Stimulated activated CD4-positive, alpha-beta T cell treated with anti-CD3 and anti-CD28 coated beads, Interleukin-2, amount 100 ng/mL, for 4 hours (primary cell): ENCODE data around the gene GOLGA6B.
A peak's percentile ranks its signal among the peaks of the same experiment; 100 is the strongest.
"Not testable (repeated sequence)": the region's sequence is repeated elsewhere in the genome, so short reads cannot be mapped to it uniquely, and the experiment has no call there.

Source experiments
- DNase-seq: peaks from one replicate; pipeline ENCODE4 v3.0.0-alpha.2; 2020; ENCODE audit warnings: low read depth

Gene GOLGA6B, protein sequence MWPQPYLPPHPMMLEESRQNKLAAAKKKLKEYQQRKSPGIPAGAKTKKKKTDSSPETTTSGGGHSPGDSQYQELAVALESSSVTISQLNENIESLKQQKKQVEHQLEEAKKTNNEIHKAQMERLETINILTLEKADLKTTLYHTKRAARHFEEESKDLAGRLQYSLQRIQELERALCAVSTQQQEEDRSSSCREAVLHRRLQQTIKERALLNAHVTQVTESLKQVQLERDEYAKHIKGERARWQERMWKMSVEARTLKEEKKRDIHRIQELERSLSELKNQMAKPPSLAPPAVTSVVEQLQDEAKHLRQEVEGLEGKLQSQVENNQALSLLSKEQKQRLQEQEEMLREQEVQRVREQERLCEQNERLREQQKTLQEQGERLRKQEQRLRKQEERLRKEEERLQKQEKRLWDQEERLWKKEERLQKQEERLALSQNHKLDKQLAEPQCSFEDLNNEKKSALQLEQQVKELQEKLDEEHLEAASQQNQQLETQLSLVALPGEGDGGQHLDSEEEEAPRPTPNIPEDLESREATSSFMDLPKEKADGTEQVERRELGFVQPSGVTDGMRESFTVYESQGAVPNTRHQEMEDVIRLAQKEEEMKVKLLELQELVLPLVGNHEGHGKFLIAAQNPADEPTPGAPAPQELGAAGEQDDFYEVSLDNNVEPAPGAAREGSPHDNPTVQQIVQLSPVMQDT

GRCh38 chr15:72654397-72654796, at the start of gene GOLGA6B:
Gene GOLGA6B (plus strand): TSS chr15:72654697. CDS start chr15:72654738, 41 bp downstream.
- DNase-seq: not testable (repeated sequence)

GRCh38 chr15:72604794-72605193, 49.7 kb upstream of the GOLGA6B start:
- no peak for DNase-seq

DNA sequence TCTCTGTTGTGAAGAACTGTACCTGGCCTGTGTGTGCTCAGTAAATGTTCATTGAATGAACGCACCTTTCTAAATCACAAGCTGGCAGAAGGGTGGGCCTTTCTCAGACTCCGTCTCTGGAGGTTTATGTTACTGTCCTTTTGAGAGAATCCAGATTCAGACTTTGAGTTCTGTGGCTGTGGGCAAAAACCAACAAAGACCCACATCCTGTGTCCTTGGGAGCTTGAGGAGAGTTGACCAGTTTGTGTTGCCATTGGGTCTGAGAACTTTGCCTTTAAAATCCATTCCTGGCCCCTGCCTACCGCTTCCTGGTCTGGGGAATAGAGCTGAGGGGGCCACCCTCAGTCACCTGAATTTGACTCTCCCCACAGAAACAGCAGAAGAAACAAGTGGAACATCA, 46.4 kb upstream of the GOLGA6B start:
- not testable (repeated sequence) for DNase-seq

GRCh38 chr15:72609862-72610261, 44.6 kb upstream of the GOLGA6B start:
- DNase-seq: no peak

DNA sequence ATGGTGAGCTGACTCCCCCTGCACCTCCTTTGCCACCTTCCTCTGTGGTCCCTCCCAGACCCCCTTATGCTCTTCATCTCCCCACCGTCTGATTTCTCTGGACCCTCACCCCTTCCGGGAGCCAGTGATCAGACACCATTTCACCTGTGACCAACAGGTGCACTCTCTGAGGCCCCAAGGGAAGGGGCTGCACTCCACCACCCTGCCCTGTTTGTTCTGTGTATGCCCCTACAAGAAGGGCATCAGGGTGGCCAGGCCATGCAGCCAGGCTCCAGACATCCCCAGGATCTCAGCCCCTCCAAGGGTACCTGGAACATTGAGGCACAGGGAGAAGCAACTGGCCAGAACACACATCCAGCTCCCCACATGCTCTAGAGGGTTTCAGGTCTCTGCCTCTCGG, 42.2 kb upstream of the GOLGA6B start:
- DNase-seq: not testable (repeated sequence)

- DNase-seq: no peak
Measured at GRCh38 chr15:72614810-72615532, 39.5 kb upstream of the GOLGA6B start.

DNA sequence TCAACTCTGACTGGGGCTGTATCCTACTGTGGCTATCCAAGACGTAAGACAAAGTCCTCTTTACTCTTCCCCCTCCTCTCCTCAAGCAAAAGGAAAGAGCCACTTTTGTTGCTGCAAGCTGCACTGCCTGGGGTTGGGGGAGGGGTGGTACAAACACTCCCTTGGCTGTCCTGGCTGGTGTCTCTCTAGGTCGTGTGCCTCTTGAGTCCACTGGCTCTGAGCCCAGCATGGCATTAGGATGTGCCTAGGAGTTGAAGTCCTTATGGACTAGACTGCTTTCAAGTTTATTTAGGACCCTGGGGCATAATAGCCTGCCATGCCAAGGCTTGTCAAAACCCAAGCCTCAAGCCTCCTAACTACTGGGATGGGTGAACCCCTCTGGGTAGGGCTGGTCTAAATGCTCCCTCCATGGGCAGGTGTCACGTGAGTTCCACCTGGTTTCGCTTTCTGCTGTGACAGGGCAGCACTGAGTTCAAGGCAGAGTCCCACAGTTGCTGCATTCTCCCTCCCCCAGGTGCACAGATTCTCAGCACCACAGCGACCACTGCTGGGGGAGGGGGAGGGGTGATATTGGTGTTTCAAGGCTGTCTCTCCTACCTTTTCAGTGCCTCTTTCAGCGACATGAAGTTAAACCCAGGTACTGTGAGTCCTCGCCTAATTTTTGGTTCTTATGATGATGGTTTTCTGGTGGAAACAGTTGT, 38.8 kb upstream of the GOLGA6B start:
- DNase-seq: not testable (repeated sequence)

DNA sequence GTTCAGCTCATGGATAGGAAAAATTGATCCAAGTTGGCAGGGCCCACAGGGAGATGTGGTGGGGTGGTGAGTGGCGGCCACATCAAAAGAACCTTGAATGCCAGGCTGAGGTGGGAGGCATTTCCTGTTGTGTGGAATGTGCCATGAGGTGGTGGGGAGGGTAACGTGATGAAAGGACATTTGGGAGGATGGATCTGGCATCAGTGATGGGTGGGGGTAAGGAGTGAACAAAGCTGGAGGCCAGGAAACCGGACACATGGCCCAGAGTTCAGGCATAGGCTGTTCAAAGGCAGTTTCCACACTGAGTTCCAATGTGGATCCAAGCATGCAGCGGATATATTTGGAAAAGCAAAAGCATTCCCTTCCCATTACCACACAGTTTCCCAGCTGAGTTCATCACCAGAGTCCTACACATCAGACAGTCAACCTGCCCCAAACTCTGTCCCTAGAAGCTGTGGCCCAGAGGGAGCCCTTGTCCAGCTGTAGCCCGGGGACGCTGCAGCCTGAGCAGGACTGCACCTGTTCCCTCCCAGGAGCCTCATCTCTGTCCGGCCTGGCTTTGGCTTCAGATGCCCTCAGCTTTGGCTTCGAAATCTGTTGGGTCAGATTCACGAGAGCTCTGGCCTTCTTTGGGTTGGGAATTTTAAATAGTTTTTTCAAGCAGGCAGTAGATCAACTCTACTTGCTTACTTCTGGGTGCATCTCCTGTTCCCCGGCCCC, 37.8 kb upstream of the GOLGA6B start:
- DNase-seq: no peak

DNA sequence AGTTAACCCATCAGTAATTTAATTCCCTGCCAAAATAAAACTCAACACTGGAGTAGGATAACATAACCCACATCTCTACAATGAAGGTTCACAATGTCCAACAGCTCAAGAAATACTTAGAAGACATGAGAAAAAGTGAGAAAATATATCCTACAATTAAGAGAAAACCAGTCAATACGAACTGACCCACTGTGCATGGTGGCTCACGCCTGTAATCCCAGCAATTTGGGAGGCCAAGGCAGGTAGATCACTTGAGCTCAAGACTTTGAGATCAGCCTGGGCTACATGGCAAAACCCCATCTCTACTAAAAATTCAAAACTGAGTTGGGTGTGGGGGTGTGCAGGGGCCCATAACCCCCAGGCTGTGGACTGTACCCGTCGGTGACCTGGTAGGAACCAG, 30.6 kb upstream of the GOLGA6B start:
- not testable (repeated sequence) for DNase-seq

- DNase-seq: not testable (repeated sequence)
Measured at GRCh38 chr15:72626153-72626552, 28.3 kb upstream of the GOLGA6B start.

GRCh38 chr15:72628249-72629067, 26.0 kb upstream of the GOLGA6B start:
- not testable (repeated sequence) for DNase-seq

DNA sequence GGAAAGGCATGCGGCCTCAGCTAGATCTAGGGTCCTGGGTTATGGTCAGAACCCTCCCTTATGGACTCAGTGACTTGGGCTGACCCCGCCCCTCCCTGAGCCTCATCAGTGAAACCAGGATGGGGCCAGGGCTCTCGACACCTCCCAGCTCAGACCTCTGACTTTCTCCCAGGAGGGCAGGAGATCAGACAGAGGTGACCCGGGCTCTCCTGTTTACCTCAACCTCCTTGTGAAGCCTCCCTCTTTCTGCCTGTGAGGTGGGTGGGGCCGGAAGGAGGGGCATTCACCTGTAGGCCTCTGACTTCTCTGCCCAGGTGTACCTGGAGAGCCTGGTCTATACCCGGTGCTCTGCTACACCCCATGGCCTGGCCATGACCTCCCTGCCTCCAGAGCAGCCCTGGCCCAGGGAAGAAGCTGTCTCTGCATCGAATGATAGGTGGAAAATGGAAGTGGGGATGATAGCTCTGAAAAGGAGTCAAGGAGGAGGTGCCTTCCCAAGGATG, 25.4 kb upstream of the GOLGA6B start:
- not testable (repeated sequence) for DNase-seq

GRCh38 chr15:72636519-72637282, 17.8 kb upstream of the GOLGA6B start:
- DNase-seq: peak; percentile 19

- not testable (repeated sequence) for DNase-seq
Measured at GRCh38 chr15:72639759-72640483, 14.6 kb upstream of the GOLGA6B start.

DNA sequence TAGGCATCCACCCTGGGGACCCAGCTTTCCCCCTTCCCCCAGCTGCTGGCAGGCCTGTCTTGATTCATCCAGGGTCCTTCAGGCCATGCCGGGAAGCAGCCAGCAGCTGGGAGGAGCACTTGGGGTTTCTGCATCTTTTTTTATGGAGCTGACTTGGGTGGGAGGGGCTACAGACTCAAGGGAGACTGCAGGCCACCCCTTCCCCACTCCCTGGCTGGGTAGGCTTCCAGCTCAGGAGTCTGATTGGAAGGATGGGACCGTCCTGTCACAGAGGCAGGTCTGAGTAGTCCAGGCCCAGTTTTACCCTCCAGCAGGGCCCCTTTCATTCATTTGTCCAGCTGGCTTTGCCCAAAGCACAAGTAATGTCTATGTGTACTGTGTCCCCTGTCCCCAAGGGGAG, 12.2 kb upstream of the GOLGA6B start:
- DNase-seq: not testable (repeated sequence)

DNA sequence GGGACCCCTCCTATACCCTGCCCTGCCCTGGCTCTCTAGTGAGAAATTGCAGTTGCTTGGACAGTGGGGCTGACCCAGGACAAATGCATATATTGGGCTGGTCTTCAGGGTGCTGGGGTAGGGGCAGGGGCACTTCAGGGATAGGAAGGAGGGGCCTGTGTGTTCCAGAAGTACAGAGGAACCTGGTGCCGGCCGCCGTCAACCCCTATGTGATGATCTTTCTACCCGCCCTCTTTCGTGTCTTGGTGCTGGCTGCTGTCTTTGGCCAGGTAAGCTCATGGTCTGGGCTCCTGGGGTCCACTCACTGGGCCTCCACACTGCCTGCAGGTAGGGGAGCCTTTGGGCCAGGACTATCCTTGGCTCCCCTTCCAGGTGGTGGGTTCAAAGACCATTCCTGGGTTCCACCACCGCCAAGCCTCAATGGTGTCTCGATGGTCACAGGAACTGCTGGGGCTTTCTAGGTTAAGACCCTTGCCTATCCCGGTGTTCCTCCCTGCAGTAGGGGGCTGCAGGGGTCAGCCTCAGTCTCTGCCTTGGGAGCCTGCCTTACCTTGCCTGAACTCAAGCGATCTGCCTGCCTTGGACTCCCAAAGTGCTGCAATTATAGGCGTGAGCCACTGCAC, 5.8 kb upstream of the GOLGA6B start:
- DNase-seq: not testable (repeated sequence)

GRCh38 chr15:72656014-72656413, 1.5 kb downstream of the GOLGA6B start:
- DNase-seq: not testable (repeated sequence)

GRCh38 chr15:72661081-72661480, 6.6 kb downstream of the GOLGA6B start:
- not testable (repeated sequence) for DNase-seq
